ENCODE measurements around the gene SLC39A9.
"Not testable (repeated sequence)": the region's sequence is repeated elsewhere in the genome, so short reads cannot be mapped to it uniquely, and the experiment has no call there.

The SLC39A9 gene

DNA sequence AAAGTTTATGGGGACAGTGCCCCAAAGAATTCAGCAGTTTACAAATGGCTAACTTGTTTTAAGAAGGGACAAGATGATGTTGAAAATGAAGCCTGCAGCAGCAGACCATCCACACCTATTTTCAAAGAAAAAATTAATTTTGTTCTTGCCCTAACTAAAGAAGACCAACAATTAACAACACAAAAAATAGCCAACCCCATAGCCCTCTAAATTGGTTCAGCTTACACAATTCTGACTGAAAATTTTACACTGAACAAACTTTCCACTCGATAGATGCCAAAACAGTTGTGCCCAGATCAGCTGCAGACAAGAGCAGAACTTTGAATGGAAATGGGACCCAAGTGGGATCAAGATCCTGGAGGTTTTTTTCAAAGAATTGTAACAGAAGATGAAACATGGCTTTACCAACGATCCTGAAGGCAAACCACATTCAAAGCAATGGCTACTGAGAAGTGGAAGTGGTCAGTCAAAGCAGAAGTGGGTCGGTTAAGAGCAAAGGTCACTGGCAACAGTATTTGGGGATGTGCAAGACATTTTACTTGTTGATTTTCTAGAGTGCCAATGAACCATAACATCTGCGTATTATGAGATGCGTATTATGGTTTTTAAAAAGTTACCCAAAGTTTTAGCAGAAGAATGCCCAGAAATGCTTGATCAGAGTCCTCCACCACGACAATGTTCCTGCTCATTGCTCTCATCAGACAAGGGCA, 30.0 kb downstream of the SLC39A9 start:
- DNase-seq, result no peak

DNA sequence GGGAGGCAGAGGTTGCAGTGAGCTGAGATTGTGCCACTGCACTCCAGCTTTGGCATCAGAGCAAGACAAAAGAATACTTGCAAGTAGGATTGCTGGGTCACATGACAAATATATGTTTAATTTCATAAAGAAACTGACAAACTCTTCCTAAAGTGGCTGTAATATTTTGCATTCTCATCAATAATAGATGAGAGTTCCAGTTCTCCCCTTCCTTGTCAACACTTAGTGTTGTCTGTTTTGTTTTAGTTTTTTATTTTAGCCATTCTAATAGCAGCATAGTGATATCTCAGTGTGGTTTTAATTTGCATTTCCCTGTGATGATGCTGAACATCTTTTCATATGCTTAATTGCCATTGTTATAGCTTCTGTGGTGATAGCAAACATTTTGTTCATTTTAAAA, 31.2 kb downstream of the SLC39A9 start:
- no peak for DNase-seq

DNA sequence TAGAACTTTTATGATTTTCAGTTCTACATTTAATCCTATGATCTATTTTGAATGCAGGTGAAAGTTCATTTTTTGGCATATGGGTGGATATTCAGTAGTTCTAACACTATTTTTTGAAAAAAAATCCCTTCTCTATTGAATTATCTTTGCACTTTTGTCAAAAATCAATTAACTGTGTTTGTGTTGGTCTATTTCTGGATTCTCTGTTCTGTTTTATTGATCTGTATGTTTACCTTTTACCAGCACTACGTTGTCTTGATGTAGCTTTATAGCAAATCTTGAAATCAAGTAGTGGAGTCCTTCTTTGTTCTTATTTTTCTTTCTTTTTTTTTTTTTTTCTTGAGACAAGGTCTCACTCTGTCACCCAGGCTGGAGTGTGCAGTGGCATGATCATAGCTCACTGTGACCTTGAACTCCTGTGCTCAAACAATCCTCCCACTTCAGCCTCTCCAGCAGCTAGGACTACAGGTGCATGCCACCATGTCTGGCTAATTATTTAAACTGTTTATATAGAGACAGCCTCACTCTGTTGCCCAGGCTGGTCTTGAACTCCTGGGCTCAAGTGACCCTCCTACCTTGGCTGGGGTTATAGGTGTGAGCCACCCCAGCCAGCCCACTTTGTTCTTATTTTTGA, 31.9 kb downstream of the SLC39A9 start:
- DNase-seq, result no peak

DNA sequence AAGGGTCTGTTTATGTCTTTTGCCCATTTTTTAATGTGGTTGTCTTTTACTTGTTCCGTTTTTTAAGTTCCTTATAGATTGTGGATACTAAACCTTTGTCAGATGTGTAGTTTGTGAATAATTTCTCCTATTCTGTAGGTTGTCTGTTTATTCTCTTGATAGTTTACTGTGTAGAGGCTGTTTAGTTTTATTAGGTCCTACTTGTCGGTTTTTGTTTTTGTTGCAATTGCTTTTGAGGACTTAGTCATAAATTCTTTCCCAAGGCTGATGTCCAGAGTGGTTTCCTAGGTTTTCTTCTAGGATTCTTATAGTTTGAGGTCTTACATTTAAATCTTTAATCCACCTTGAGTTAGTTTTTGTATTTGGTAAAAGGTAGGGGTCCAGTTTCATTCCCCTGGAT, 33.9 kb downstream of the SLC39A9 start:
- DNase-seq, result no peak

DNA sequence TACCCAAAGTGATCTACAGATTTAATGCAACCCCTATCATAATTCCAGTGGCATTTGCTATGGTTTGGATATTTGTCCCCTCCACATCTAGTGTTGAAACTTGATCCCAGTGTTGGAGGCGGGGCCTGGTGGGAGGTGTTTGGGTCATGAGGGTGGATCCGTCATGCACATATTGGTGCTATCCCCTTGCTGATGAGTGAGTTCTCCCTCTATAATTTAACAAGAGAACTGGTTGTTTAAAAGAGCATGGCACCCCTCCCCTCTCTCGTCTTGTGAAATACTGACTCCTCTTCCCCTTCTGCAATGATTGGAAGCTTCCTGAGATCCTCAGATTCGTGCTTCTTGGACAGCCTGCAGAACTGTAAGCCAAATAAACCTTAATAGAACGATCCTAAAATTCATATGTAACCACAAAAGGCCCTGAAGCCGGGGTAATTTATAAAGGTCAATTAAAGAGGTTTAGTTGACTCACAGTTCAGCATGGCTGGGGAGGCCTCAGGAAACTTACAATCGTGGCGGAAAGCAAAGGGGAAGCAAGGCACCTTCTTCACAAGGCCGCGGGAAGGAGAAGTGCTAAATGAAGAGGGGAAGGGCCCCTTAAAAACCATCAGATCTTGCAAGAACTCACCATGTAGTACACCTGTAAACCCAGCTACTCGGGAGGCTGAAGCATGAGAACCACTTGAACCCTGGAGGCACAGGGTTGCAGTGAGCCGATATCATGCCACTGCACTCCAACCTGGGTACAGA, 41.2 kb downstream of the SLC39A9 start:
- no peak for DNase-seq

DNA sequence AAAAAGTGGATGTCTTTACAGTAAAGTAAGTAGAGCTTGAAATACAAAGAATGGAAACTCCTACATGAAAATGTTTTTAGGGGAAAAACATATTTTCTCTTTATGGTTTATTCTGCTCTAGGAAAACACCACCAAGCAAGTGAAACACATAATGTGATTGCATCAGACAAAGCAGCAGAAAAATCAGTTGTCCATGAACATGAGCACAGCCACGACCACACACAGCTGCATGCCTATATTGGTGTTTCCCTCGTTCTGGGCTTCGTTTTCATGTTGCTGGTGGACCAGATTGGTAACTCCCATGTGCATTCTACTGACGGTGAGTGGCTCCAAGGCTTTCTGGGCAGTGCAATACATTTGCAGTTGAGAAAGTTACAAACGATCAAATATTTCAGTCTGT, 43.5 kb downstream of the SLC39A9 start:
- no peak for DNase-seq

DNA sequence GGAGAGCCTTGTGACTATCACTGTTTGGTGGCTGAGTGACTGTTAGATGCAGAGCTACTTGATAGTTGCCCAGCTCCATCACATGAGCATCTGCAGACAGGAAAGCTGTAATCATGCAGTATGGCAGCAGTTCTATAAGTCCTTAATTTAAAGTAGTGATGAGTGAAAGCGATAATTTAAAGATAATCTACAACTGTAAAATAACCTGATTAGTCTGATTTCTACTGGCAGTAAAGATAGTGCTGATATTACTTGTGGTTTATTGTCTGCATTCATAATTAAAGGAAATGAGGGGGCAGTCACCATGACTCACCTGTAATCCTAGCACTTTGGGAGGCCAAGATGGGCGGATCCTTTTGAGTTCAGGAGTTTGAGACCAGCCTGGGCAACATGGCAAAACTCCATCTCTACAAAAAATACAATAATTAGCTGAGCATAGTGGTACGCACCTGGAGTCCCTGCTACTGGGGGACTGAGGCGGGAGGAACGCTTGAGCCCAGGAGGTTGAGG, 44.9 kb downstream of the SLC39A9 start:
- no peak for DNase-seq

DNA sequence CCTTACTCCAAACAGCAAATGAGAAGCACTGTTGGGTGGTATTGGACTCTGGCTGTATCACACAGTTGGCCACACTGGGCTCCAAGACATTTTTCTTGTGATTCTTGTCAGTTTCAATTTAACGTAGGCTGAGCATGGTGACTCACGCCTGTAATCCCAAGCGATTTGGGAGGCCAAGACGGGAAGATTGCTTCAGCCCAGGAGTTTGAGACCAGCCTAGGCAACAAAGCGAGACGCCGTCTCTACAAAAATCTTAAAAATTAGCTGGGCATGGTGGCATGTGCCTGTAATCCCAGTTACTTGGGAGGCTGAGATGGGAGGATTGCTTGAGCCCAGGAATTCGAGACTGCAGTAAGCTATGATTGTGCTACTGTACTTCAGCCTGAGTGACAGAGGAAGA, 50.7 kb downstream of the SLC39A9 start:
- no peak for DNase-seq

DNA sequence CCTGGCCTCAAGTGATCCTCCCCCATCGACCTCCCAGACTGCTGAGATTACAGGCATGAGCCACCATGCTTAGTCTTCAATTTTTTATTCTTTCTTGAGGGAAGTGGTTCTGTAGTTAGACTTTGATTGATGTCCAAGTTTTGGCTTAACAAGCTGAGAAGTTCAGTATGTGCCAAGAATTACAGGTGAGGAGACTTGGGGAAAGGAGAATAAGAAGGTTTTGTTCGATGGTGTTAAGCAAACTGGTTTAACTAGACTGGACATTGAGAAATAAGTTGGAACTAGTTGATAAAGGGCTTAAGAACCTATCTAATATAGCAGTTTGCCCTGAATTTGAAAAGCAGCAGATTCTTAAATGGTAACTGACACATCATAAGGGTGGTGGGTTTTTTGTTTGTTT, 53.4 kb downstream of the SLC39A9 start:
- DNase-seq, result no peak

DNA sequence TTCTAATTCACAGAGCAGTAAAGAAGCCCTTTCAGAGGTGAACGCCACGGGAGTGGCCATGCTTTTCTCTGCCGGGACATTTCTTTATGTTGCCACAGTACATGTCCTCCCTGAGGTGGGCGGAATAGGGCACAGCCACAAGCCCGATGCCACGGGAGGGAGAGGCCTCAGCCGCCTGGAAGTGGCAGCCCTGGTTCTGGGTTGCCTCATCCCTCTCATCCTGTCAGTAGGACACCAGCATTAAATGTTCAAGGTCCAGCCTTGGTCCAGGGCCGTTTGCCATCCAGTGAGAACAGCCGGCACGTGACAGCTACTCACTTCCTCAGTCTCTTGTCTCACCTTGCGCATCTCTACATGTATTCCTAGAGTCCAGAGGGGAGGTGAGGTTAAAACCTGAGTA, 59.9 kb downstream of the SLC39A9 start:
- no peak for DNase-seq

DNA sequence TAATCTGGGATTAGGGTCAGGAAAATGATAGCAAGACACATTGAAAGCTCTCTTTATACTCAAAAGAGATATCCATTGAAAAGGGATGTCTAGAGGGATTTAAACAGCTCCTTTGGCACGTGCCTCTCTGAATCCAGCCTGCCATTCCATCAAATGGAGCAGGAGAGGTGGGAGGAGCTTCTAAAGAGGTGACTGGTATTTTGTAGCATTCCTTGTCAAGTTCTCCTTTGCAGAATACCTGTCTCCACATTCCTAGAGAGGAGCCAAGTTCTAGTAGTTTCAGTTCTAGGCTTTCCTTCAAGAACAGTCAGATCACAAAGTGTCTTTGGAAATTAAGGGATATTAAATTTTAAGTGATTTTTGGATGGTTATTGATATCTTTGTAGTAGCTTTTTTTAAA, 60.6 kb downstream of the SLC39A9 start:
- no peak for DNase-seq

DNA sequence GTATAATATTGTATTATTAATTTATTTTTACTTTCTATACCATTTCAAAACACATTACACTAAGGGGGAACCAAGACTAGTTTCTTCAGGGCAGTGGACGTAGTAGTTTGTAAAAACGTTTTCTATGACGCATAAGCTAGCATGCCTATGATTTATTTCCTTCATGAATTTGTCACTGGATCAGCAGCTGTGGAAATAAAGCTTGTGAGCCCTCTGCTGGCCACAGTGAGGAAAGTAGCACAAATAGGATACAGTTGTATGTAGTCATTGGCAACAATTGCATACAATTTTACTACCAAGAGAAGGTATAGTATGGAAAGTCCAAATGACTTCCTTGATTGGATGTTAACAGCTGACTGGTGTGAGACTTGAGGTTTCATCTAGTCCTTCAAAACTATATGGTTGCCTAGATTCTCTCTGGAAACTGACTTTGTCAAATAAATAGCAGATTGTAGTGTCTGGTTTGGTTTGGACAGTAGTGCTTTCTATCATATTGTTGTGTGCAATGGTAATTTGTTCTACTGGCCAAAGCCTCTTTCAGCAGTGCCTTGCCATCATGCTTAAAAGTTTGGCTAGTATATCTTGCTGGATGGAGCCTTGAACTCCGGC, 61.7 kb downstream of the SLC39A9 start:
- peak; percentile 38 for DNase-seq

DNA sequence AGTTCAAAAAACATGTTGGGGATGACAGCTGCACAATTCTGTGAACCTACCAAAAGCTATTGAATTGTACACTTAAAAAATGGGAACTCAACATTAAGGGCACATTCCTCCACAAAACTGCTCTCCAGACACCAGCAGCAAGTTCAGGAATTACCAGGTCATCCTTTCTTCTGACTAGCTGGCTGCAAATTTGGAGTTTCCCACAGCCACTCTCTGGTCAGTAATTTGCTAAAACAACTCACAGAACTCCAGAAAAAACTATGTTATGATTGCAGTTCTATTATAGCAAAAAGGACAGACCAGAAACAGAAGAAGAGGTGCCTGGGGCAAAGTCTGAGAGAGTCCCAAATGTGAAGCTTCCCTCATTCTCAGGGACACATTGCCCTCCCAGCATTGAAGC, 65.9 kb downstream of the SLC39A9 start:
- DNase-seq, result no peak

DNA sequence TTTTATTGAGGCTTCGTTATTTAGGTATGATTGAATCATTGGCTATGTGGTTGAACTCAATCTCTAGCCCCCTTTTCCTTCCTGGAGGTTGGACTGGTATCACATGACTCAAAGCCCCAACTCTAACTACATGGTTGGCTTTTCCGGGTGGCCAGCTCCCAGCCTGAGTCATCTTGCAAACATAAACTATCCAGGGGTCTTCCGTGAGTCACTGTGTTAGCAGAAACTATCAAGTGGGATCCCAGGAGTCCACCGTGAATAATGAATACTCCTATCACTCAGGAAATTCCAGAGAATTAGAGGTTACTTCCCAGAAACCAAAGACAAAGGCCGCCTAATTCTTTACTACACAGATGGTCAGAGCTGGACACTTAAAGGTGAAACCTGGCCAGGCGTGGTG, 66.3 kb downstream of the SLC39A9 start:
- no peak for DNase-seq

DNA sequence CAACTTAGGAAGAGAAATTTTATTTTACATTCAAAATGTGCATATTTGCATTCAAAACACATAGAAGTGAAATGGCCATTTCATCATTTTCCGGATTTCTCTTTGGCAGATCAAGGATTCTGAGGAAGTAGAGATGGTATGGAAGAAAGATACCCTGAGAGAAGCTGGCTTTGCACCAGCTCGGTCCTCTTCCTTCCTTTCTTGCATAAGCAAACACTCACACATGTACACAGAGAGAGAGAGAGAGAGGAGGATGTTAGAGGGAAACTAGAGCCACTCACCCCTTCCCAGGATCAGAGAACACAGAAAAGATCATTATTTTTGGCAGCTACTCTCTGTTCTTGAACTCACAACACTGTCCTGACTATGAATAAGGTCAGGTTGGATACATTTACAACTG, 70.5 kb downstream of the SLC39A9 start:
- no peak for DNase-seq

DNA sequence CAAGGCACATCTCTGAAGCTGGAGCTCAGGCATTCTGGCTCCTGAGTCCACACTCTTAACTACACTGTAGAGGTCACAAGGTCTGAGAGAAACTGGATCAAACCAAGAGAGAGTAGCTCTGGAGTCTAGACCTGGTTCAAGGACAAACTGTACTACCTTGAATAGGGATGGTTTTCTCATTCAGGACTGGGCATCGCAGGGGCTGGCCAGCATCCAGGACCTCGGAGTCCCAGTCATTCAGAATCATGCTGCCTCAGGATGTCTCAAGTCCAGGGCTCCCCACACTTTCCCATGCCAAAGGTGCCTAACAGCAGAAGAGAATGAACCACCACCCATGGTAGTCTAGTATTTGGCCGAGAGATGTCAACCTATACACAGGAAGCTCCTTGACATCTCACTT, 72.9 kb downstream of the SLC39A9 start:
- no peak for DNase-seq

DNA sequence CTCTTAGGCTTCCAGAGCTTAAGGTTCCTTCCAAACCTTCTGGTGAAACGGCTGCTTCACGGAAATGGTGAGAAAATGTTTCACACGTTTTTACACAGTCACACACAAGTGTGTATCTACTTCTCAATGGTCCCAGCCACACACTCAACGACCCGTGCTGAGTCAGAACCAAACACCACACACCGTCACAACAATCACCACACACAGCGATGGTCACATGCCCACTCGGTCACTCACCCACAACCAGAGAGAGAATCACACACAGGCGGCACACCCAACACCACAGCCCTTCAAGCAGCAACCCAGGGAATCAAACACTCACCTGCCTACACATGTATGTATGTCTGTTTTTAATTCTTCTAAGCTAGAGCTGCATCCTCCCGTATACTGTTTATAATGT, 73.4 kb downstream of the SLC39A9 start:
- DNase-seq, result no peak

DNA sequence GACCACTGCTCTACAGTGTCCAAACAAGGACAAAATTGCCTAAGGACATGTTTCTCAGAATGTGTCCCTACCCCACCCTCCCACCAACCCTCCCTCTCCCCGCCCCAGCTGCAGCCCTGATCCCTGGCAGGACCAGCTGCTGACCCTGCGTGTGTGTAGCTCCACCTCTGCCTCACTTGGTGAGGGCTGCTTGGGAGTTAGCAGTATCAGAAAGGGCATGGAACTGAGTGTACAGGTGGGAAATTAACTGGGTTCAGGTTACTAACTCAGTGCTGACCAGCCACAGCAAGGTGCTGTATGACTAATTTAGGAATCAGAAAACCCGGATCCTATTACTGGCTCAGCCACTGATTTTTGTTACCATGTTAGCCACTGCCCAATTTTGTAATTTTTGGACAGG, 74.8 kb downstream of the SLC39A9 start:
- DNase-seq, result no peak

DNA sequence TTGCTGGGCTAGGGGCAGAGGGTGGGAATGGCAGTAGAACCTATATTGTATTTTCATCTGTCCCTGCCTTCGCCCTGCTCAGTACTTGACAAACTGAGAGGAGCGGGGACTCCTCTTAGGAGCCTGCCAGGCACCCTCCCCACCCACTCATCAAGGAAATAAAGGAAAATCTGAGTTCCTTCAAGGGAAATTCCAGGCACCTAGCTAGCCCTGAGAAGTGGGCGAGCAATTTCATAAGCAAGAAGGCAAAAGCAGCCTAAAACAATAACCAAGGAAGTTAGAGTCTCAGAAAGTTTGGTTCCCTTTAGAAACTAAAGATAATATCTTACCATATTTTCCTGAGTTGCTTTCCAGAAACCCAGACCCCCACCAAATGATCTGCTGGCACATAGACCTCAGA, 75.5 kb downstream of the SLC39A9 start:
- no peak for DNase-seq

DNA sequence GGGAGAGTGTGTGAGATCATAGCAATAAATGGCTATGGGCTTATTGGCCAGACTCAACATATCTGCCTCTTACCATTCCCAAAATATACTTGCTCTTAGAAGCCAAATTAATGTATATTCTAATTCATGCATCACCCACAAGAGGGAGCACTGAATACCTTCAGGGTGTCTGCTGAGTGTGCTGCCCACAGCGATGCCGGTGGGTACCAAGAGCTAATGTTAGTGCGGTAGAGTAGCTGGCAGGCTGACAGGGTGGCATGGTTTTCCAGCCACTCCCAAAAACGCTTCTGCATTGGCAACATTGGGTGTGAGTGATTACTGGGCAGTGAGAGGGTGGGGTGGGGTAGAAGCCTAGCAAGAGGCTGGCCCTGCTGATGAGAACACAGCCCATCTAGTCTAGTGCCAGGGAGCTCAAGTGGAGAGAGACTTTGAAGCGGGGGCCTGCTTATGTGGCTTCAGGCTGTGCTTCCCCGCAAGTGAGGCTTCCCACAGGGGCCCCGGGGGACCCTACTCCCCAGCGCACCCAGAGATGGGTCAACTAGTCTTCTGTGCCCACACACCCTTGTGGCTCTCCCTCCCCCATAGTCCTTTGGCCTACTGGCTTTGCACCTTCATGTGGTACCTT, 76.8 kb downstream of the SLC39A9 start:
- DNase-seq, result peak; percentile 6

DNA sequence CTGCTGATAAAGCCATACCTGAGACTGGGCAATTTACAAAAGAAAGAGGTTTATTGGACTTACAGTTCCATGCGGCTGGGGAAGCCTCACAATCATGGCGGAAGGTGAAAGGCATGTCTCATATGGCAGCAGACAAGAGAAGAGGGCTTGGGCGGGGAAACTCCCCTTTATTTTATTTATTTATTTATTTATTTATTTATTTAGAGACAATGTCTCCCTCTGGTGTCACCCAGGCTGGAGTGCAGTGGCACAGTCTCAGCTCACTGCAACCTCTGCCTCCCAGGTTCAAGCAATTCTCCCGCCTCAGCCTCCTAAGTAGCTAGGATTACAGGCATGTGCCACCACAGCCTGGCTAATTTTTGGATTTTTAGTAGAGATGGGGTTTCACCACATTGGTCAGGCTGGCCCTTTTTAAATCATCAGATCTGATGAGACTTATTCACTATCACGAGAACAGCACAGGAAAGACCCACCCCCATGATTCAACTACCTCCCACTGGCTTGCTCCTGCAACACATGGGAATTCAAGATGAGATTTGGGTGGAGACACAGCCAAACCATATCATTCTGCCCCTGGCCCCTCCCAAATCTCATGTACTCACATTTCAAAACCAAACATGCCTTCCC, 78.4 kb downstream of the SLC39A9 start:
- not testable (repeated sequence) for DNase-seq

DNA sequence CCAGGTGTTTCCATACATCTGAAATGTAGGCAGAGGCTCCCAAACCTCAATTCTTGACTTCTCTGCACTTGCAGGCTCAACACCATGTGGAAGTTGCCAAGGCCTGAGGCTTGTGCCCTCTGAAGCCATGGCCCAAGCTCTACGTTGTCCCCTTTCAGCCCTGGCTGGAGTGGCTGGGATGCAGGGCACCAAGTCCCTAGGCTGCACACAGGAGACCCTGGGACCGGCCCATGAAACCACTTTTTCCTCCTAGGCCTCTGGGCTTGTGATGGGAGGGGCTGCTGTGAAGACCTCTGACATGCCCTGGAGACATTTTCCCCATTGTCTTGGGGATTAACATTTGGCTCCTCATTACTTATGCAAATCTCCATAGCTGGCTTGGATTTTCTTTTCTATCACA, 79.6 kb downstream of the SLC39A9 start:
- not testable (repeated sequence) for DNase-seq

DNA sequence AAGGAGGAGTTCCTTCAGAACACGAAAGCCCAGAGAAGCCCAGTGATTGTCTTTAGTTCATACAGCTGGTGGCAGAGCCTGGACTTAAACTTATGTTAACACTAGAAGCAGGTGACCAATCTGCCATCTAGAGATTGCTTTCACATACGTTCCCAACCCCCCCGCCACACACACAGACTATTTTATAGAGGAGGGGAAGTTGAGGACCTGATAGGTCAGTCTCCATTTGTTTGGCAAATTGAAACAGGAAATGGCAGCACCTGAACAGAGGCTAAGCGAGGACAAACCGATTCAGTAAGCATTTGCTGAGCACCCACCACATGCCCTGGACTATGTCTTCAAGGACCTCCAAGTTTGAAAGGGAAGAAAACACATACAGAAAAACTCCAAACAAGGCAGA, 81.2 kb downstream of the SLC39A9 start:
- no peak for DNase-seq
